Activated gamma-delta T cell treated with anti-CD3 and anti-CD28 coated beads, Interleukin-2, amount 50 U/mL, for 16 hours (primary cell): ENCODE results near the gene SLC6A7.

Experiments used
- DNase-seq: peaks from one replicate; pipeline ENCODE4 v3.0.0-alpha.2; 2020; ENCODE audit warnings: low read depth

SLC6A7 gene

DNA sequence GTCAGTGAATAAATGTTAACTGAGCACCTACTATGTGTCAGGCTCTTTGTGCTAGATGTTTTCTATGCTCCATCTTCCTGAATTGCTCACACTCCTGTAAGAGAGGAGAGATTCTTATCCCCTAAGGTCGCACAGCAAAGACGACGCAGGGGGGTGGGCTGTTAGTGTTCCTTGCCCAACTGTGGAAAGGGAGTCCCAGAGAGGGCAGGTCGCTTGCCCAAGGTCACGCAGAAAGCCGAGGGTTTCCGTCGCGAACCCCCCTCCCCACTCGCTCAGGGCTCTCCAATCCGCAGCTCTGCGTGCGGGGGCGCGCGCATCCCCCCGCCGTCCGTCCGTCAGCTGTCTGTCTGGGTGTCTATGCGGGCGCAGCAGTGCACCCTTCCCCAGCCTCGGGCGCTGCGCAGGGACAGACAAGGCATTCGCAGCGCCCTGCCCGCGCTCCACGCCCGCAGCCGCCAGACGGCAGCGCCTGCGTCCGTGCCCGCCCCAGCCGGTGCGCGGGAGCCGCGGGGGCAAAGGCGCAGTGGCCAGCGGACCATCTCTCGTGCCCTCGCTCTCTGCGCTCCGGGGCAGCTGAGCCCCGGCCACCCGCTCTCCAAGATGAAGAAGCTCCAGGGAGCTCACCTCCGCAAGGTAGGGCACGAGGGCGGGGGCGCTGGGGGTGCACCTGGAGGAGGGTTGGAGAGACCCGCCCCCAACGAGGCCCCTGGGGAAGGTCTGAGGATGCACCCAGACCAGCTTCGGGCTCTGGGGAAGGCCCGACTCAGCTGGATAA is at the start of gene SLC6A7:
TSS of gene SLC6A7 (plus strand) at position 335 of the 775 bp plus-strand sequence. CDS start at position 601, 266 bp downstream.
- DNase-seq: no peak

GRCh38 chr5:150140830-150141229 is 49.0 kb upstream of the SLC6A7 start:
- no peak for DNase-seq

- no peak for DNase-seq
These were observed 48.2 kb upstream of the SLC6A7 start for GRCh38 chr5:150141544-150142184.

DNA sequence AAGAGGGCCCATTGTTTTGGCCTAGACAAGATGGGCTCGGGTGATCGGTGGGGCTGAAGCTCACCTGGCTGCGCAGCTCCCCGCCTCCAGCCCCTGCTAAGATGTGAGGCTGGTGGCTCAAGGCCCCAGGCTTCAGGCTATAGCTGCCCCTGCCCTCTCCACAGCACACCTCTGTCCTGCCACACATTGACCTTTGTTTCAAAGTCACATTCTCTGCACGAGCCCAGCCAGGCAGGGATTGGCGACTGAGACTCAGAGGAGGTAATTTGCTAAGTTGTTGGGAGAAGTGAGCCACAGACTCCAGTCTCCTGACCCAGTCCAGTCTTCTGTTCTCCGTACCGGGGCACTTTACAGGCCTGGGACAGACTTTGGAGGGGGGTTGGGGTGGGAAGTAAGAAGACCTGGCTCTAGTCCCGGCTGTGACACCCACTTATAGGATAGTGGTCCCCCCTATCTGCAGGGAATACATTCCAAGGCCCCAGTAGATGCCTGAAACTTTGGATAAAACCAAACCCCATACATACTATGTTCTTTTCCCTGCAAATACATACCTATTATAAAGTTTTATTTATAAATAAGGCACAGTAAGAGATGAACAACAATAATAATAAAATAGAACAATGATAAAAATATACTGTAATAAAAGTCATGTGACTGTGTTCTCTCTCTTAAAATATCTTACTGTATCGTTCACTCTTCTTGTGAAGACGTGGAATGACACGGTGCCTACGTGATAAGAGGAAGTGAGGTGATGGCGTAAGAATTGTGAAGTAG is 47.5 kb upstream of the SLC6A7 start:
- no peak for DNase-seq

DNA sequence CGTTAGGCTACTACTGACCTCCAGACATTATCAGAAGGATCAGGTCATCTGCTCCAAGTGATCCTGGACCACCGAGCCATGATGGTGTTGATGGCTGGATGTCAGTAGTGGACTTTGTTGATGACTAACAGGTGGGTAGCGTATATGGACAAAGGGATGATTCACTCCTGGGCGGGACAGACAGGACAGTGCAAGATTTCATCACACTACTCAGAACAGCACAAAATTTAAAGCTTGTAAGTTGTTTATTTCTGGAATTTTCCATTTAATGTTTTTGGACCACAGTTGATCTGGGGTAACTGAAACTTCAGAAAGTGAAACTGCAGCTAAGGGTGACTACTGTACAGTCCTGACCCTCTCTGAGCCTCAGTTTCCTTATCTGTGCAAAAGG is 46.9 kb upstream of the SLC6A7 start:
- no peak for DNase-seq

DNA sequence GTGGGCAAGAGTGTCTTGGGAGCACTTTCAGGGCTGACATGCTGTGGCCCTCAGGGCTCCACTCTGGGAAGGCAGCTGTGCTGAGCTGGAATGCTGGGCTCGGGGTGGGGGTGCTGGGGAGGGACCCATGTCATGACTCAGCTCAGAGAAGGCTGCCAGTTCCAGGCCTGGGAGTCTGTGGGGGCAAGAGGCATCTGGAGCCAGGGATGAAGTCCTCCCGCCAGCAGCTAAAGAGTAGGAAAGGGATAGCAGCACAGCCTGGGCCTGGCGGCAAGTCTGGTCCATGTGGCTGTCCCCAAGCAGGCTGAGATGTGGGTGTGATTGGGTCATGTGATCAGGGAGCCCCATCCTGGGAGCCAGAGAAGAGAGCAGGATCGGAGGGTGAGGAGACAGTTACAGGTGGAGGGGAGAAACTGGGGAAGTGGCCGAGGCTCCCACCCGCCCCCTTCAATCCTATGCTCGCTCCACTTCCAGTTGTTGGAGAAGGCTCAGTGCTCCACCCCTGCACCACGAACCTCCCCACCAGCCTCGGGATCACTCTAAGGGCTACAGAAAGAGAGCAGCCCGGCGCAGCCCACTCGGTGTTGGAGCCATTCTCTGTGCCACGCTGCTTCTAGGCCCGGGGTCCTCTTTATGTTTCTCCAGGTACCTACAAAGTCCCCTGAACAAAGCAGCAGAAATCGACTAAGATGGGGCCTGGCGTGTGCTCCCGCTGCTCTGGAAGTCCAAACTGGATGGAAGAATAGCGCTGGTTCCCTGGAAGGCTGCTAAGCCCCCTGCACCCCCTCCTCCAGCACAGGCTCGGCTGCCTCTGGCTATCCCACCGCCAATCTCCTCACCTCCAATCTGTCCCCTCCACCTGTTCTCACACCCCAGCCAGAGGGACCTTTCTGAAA is 46.3 kb upstream of the SLC6A7 start:
- DNase-seq: no peak

DNA sequence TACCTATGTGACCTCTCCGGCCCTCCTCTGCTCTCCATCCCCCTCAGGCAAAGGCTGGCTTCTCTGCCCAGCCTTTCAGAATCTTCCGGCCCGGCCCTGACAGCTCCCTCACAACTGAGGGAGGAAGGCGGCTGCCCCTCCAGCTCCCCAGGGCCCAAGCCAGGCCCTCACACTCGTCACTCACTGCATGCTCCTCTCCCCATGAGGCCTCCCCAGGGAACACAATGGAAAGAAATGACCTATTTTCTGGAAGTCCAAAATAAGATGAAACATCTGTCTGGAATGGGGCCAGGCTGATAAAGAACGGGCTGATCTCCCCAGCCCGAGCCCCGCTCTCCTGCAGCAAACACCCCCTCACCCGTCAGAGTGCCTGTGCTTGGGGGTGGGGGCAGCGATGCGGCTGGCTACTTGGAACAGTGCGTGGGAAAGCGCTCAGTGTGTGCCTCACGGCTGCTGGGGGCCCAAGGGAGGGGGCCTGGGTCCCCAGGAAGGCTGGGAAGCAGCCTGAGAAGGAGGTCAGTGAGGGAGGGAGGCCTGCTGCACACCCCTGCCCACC is 45.5 kb upstream of the SLC6A7 start:
- no peak for DNase-seq

GRCh38 chr5:150144879-150145278 is 45.0 kb upstream of the SLC6A7 start:
- DNase-seq: no peak

DNA sequence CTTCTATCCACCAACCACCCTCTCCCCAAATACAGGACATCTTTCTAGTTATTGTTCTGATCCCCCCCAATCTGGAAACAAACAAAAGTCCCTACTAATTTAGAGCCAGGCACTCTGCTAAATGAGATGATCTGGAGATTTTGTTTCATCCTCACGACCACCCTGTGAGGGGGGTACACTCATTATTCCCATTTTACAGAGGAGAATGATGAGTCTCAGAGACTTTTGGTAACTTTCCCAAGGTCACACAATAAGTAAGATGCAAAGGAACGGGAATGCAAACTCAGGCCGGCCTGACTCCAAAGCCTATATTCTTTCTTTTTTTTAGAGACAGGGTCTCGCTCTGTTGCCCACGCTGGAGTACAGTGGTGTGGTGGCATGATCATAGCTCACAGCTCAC is 43.6 kb upstream of the SLC6A7 start:
- no peak for DNase-seq

- DNase-seq: no peak
These were observed 42.8 kb upstream of the SLC6A7 start for GRCh38 chr5:150146862-150147601.

GRCh38 chr5:150147670-150148069 is 42.2 kb upstream of the SLC6A7 start:
- no peak for DNase-seq

DNA sequence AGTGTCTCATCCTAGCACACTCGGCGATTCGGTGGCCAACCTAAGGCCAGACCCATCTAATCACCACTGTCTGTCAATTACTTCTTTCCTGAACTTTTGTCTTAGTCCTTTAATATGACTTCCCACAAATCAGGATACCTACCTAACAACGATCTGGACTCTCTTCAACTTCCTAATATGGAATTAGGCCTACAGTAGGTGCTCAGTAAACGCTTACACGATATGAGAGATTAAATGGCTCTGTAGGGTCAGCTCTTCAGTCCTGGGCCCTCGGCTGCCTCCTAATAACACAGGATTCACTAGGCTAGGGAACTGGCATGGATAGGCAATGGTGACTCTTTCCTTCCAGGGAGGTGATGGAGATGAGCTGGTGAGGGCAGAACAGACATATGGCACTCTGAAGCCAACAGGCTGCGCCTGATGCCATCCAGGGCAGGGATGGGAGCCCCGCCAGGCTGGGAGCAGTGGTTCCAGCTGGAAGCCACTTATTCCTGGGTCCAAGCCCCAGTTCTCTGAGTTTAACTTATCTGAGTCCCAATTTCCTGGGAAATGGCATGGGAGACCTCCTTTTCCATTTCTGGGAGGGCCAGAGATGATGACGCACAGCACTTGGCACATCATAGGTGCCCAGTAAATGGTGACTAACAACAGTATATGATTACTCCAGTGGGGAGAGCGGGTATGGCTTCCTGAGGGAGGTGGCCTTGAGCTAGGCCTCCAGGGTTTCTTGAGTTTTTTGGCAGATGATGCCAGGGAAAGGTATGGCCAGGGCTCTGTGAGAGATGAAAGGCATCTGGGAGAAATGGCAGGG is 41.5 kb upstream of the SLC6A7 start:
- DNase-seq: no peak

DNA sequence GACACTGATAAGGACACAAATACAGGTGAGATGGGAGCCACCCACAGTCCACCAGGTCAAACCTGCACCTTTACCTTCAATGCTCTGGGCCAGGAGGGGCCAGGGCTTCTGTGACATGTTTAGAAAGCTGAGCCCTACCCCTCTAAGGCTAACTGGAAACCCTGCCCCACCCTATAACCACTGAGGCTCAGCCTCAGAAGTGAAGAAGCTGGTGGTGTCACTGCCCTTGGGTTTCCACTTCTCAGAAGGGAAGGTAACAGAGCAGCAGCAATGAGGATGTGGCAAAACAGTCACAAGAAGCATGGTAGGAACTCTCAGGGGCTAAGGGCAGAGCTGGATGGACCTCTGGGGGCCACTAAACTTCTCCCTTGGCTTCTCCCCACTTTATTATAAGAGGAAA is 40.2 kb upstream of the SLC6A7 start:
- no peak for DNase-seq

DNA sequence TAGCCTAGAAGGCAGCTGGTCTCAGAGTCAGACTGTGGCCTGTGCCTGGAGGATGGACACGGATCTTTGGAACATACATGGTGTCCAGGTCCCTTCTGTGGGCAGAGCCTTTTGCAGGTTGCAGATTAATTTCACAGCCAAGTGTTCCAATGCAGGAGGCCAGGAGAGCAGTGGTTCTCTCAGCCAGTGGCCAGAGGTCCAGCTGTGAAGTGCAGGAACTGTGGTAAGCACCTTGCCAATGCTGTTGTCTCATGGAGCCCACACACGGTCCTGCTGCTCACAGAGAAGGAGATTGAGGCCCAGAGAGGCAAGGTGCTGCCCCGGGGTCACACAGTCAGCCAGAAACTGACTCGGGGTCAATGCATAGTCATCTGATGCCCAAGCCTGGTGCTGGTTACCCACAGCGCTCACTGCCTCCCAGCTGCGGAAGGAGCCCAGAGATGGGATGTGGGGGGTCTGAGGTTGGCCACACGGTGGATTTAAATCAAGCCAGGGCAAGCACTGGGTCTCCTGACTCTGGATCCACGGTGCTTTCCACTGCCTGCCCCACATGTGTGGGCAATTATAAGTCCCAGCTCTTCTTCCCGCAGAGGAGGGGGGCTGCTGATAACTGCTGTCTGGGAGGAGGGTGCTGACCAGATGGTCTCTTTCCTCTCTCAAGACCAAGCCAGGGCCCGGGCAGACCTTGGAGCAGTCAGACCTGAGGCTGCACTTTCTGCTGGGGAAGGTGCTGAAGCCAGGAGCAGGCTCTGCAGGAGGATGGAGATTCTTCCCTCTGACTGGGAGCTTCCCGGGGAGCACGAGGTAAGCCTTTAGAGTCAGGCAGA is 37.0 kb upstream of the SLC6A7 start:
- DNase-seq: no peak

GRCh38 chr5:150153483-150153882 is 36.4 kb upstream of the SLC6A7 start:
- DNase-seq: no peak

- no peak for DNase-seq
These were observed 35.8 kb upstream of the SLC6A7 start for GRCh38 chr5:150153957-150154617.

GRCh38 chr5:150154618-150155128 is 35.2 kb upstream of the SLC6A7 start:
- DNase-seq: no peak
